ENCODE data around the gene MAX. TPM values are rescaled to one million over a fixed set of nuclear protein-coding genes. Genes with fewer than 3 reads are reported as not detected.
A peak's percentile ranks its signal among the peaks of the same experiment; 100 is the strongest.

Gene MAX
- 100 to 1,000 TPM; 132 to 134 TPM for total RNA-seq

DNA sequence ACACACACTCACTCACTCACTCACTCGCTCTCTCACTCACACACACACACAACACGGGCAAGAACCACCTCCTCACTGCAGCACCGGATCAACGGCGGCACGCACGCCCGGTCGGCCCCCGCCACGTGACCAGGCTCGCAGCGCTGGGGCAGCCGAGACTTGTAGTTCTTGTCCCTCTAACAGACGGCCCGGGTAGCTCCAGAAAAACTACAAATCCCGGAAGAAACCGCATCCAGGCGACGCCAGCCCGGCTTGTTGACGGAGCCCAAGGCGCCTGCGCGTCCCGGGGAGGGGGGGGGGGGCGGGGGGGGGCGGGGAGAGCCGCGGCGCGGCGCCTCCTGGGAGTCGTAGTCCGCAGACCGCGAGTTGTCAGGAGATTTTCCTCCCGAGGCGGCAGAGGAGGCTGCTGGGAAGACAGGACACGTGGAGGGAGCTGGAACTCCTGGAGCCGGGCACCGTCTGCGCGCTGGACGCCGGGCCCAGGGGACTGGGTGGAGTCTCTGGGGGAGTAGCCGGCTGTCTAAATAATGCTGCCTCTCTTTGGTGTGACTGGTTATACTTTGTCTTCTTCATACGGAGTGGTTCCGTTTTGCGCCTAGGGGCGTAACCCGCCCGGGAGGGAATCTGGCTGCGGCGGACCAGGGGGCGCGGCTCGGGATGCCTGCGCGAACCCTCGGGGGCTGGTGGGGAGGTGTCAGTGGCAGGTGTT lies at the start of gene MAX:
Gene MAX (minus strand): TSS at position 77 of the 709 bp plus-strand sequence. CDS start 178 bp downstream, outside the sequence.
- Mint-ChIP-seq H3K27me3 (ENCODE audit: low read depth) (peaks cover 11% of the 10 kb centered on the region), H3K9me3 (ENCODE audit: insufficient read depth) (no peaks in the 10 kb centered on the region), H3K4me1 (ENCODE audit: low read depth) (peaks cover 39% of the 10 kb centered on the region), H3K4me3 (peak within 1 kb of the TSS; percentile 95), H3K36me3 (ENCODE audit: low read depth) (peaks cover 24% of the 10 kb centered on the region), H3K27ac (peak within 1 kb of the TSS; percentile 95)
- DNase-seq (peak; percentile 99), ATAC-seq (peak; percentile 94)
- ChIA-PET CTCF (interaction anchor here (0.7 to 1.9 kb wide), 4 partner anchors 10 to 858 kb away, joined by 3 to 8 read pairs (median 3); partner anchors contain the start of gene FNTB), POLR2A (interaction anchor here (0.6 to 1.4 kb wide), 5 partner anchors 8 to 106 kb away, joined by 3 to 5 read pairs (median 3); no protein-coding TSS in a partner anchor)

- DNase-seq (no peak), ATAC-seq (no peak)
- Mint-ChIP-seq H3K4me1 (ENCODE audit: low read depth) (no peaks in the 10 kb centered on the region), H3K4me3 (no peak overlapping the region), H3K27ac (no peak overlapping the region), H3K9me3 (ENCODE audit: insufficient read depth) (no peaks in the 10 kb centered on the region), H3K27me3 (ENCODE audit: low read depth) (peaks cover 7% of the 10 kb centered on the region), H3K36me3 (ENCODE audit: low read depth) (no peaks in the 10 kb centered on the region)
- ChIA-PET POLR2A (no interaction called here), CTCF (no interaction called here)
These were observed 49.3 kb upstream of the MAX start for GRCh38 chr14:65151609-65151956.

DNA sequence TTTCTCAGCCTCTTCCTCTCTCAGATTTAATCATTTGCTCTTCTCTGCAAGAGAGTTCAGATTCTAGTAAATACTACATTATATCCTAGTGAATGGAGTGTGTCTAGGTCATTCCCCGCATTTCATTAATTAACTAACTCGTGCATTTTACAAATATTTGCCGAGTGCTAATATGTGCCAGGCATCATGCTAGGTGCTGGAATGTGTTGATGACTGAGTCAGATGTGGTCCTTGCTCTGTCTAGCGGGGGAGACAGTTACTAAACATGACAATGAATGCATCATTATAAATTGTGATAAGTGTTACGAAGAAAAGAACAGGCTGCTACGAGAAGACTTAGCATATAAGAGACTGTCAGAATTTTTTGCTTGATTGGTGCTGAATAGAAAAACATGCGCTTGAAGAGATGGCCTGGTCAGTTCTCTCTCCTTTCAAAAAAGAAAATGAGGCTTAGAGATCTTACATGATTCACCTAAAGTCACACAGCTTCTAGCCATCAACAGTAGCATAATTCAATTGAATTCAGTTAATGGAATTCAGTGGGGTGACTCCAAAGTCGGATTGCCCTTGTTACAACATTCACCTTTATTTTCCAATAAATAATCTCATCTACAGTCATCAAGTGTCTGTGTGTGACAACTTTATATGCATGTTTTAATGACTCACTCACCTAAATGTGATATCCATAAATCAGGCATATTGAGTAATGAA lies 48.7 kb upstream of the MAX start:
- Mint-ChIP-seq H3K27me3 (ENCODE audit: low read depth) (peaks cover 7% of the 10 kb centered on the region), H3K9me3 (ENCODE audit: insufficient read depth) (no peaks in the 10 kb centered on the region), H3K4me1 (ENCODE audit: low read depth) (no peaks in the 10 kb centered on the region), H3K36me3 (ENCODE audit: low read depth) (no peaks in the 10 kb centered on the region), H3K4me3 (no peak overlapping the region), H3K27ac (no peak overlapping the region)
- ChIA-PET CTCF (interaction anchor here (1.4 kb wide), 1 partner anchor 8 kb away, joined by 3 read pairs; no protein-coding TSS in a partner anchor), POLR2A (no interaction called here)
- ATAC-seq: no peak
- DNase-seq: no peak

DNA sequence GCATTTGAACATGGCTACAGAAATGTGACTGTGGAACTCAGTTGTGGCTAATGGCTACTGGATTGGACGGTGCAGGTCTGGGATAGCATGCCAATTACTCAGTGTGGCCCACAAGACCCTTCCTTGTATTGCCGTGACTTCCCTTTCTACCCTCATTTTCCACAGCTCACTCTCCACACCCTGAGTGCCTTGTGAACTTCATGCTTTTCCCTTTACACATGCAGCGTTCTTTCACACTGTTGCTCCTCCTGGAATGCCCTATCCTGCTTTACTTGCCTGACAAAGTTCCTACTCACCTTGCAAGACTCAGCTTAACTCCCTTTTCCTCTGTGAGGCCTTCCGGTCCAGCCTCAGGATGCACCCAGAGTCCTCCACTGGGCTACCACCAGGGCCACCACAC lies 46.8 kb upstream of the MAX start:
- Mint-ChIP-seq H3K27ac (no peak overlapping the region), H3K36me3 (ENCODE audit: low read depth) (no peaks in the 10 kb centered on the region), H3K4me1 (ENCODE audit: low read depth) (no peaks in the 10 kb centered on the region), H3K4me3 (no peak overlapping the region), H3K9me3 (ENCODE audit: insufficient read depth) (no peaks in the 10 kb centered on the region), H3K27me3 (ENCODE audit: low read depth) (peaks cover 11% of the 10 kb centered on the region)
- ATAC-seq (no peak), DNase-seq (no peak)
- CTCF ChIA-PET: no interaction called here
- POLR2A ChIA-PET: no interaction called here

- no peak overlapping the region for H3K4me3 Mint-ChIP-seq
- ATAC-seq (no peak), DNase-seq (no peak)
- H3K4me1 Mint-ChIP-seq (ENCODE audit: low read depth): no peaks in the 10 kb centered on the region
- CTCF ChIA-PET: no interaction called here
- peaks cover 8% of the 10 kb centered on the region for H3K27me3 Mint-ChIP-seq (ENCODE audit: low read depth)
- POLR2A ChIA-PET: no interaction called here
- no peaks in the 10 kb centered on the region for H3K36me3 Mint-ChIP-seq (ENCODE audit: low read depth)
- no peaks in the 10 kb centered on the region for H3K9me3 Mint-ChIP-seq (ENCODE audit: insufficient read depth)
- H3K27ac Mint-ChIP-seq: no peak overlapping the region
These were observed 41.9 kb upstream of the MAX start for GRCh38 chr14:65144170-65144569.

DNA sequence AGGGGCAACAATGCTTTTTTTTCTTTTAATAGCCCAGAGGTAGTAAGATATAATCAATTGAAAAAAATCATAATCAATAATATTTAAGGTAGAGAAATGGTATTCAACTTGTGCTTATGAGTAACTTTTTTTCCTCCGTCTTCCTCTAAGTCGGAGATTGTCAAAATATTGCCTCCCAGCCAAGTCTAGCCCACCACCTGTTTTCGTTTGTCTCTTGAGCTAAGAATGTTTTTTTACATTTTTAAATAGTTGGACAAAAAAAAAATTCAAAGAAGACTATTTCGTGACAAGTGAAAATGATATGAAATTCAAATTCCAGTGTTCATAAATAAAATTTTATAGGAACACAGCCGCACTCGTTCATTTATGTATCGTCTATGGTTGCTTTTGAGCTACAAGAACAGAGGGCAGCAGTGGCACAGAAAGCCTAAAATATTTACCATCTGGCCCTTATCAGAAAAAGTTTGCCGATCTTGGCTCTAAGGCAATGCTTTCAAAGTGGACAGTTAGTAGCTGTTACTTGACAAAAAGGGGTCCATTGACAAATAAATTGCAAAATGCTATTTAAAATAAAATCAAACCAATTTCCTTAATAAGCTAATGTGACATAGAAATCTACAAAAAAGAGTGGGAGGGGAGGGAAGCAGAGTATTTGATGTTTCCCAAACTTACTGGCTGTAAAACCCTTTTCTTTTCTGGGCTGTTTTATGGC lies 40.8 kb upstream of the MAX start:
- ATAC-seq: no peak
- no peaks in the 10 kb centered on the region for H3K36me3 Mint-ChIP-seq (ENCODE audit: low read depth)
- DNase-seq: no peak
- H3K4me1 Mint-ChIP-seq (ENCODE audit: low read depth): no peaks in the 10 kb centered on the region
- no peaks in the 10 kb centered on the region for H3K9me3 Mint-ChIP-seq (ENCODE audit: insufficient read depth)
- H3K27ac Mint-ChIP-seq: no peak overlapping the region
- POLR2A ChIA-PET: interaction anchor here (1.2 kb wide), 1 partner anchor 270 kb away, joined by 3 read pairs; no protein-coding TSS in a partner anchor
- CTCF ChIA-PET: interaction anchor here (0.7 to 0.9 kb wide), 3 partner anchors 14 to 681 kb away, joined by 3 to 4 read pairs (median 3); no protein-coding TSS in a partner anchor
- no peak overlapping the region for H3K4me3 Mint-ChIP-seq
- H3K27me3 Mint-ChIP-seq (ENCODE audit: low read depth): peaks cover 8% of the 10 kb centered on the region

- ChIA-PET POLR2A (interaction anchor here (1.2 kb wide), 1 partner anchor 271 kb away, joined by 3 read pairs; no protein-coding TSS in a partner anchor), CTCF (interaction anchor here (0.9 kb wide), 1 partner anchor 150 kb away, joined by 3 read pairs; no protein-coding TSS in a partner anchor)
- no peaks in the 10 kb centered on the region for H3K36me3 Mint-ChIP-seq (ENCODE audit: low read depth)
- no peaks in the 10 kb centered on the region for H3K4me1 Mint-ChIP-seq (ENCODE audit: low read depth)
- ATAC-seq (no peak), DNase-seq (no peak)
- no peak overlapping the region for H3K4me3 Mint-ChIP-seq
- H3K27me3 Mint-ChIP-seq (ENCODE audit: low read depth): peaks cover 8% of the 10 kb centered on the region
- no peak overlapping the region for H3K27ac Mint-ChIP-seq
- no peaks in the 10 kb centered on the region for H3K9me3 Mint-ChIP-seq (ENCODE audit: insufficient read depth)
These were observed 40.1 kb upstream of the MAX start for GRCh38 chr14:65142429-65142828.

- no peaks in the 10 kb centered on the region for H3K9me3 Mint-ChIP-seq (ENCODE audit: insufficient read depth)
- no peak overlapping the region for H3K4me3 Mint-ChIP-seq
- no peak for ATAC-seq
- H3K27me3 Mint-ChIP-seq (ENCODE audit: low read depth): peaks cover 8% of the 10 kb centered on the region
- H3K4me1 Mint-ChIP-seq (ENCODE audit: low read depth): no peaks in the 10 kb centered on the region
- ChIA-PET POLR2A (no interaction called here), CTCF (no interaction called here)
- no peak overlapping the region for H3K27ac Mint-ChIP-seq
- DNase-seq: no peak
- no peaks in the 10 kb centered on the region for H3K36me3 Mint-ChIP-seq (ENCODE audit: low read depth)
These were observed 39.2 kb upstream of the MAX start for GRCh38 chr14:65141523-65141922.

GRCh38 chr14:65137648-65138307 lies 35.5 kb upstream of the MAX start:
- ATAC-seq (no peak), DNase-seq (no peak)
- H3K4me1 Mint-ChIP-seq (ENCODE audit: low read depth): peaks cover 5% of the 10 kb centered on the region
- no peak overlapping the region for H3K27ac Mint-ChIP-seq
- ChIA-PET CTCF (interaction anchor here (1.1 kb wide), 1 partner anchor 26 kb away, joined by 6 read pairs; no protein-coding TSS in a partner anchor), POLR2A (interaction anchor here (1.0 kb wide), 1 partner anchor 20 kb away, joined by 4 read pairs; no protein-coding TSS in a partner anchor)
- H3K9me3 Mint-ChIP-seq (ENCODE audit: insufficient read depth): no peaks in the 10 kb centered on the region
- H3K4me3 Mint-ChIP-seq: no peak overlapping the region
- H3K27me3 Mint-ChIP-seq (ENCODE audit: low read depth): no peaks in the 10 kb centered on the region
- no peaks in the 10 kb centered on the region for H3K36me3 Mint-ChIP-seq (ENCODE audit: low read depth)

DNA sequence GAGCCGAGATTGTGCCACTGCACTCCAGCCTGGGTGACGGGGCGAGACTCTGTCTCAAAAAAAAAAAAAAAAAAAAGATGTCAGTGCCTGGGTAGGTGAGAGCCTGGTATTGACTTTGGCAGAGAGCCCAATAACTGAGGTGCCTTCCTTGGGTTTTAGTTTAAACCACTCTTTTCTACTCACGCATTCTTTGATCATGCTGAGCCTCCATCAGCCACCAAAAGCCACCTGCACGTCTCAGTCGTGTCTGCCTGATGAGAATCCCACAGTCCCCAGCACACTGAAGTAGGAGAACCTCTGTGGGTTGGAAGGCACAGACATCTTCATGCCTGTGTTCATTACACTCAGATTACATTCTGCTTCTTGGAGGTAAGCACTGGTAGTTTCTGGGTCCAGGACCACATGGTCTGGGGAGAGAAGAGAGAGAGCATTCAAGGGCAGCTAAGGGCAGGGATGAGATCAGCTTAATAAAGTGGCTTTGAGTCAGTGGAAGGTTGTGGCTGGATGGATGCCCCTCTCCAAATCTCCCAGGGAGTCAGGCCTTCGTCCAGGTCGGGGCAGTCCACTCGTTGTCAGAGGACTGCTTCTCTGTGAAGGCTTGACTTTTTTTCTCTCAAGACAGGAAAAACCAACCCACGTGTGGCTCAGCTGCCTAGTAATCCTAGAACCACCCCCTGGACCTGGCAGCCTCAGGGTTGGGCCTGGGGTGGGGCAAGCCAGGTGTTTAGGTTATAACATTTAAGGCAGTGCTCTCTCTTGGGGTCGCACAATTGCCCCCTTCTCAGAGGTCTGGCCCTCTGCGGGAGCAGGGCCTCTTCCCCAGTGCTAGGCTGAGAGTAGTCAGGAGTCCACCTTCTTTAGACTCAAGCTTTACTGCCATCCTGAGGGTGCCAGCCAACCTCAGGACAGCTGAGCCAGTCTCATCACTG lies 32.6 kb upstream of the MAX start:
- DNase-seq (no peak), ATAC-seq (peak; percentile 39)
- H3K27ac Mint-ChIP-seq: no peak overlapping the region
- ChIA-PET CTCF (interaction anchor here (1.3 kb wide), 1 partner anchor 29 kb away, joined by 4 read pairs; no protein-coding TSS in a partner anchor), POLR2A (no interaction called here)
- no peak overlapping the region for H3K4me3 Mint-ChIP-seq
- peaks cover 5% of the 10 kb centered on the region for H3K4me1 Mint-ChIP-seq (ENCODE audit: low read depth)
- H3K27me3 Mint-ChIP-seq (ENCODE audit: low read depth): no peaks in the 10 kb centered on the region
- no peaks in the 10 kb centered on the region for H3K36me3 Mint-ChIP-seq (ENCODE audit: low read depth)
- no peaks in the 10 kb centered on the region for H3K9me3 Mint-ChIP-seq (ENCODE audit: insufficient read depth)
